ENCODE measurements around the gene IGF1R. TPM values are rescaled to one million over a fixed set of nuclear protein-coding genes. Genes with fewer than 3 reads are reported as not detected.

Gene IGF1R
- total RNA-seq, 1 donor from 2014 or later, result 31.4 TPM

DNA sequence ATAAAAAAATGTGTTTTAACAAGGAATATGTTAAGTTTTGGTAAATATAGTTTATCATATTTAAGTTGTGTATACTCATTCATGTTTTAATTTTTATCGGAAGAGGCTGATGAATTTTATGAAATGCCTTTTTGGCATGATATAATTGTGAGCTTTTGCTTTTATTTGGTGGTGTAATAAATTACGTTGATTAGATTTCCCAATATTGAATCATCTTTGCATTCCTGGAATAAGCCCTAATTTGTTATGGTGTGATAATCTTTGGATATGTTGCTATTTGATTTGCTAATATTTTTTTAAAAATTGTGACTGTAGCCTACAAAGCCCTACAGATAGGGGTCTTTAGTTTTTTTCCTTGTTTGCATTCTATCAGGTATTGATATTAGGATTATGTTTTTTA, 107.4 kb downstream of the IGF1R start:
- intact Hi-C loops (cut with DNase I), result no loop called here
- DNase-seq (no peak), ATAC-seq (ENCODE audit: poor library complexity) (no peak)

DNA sequence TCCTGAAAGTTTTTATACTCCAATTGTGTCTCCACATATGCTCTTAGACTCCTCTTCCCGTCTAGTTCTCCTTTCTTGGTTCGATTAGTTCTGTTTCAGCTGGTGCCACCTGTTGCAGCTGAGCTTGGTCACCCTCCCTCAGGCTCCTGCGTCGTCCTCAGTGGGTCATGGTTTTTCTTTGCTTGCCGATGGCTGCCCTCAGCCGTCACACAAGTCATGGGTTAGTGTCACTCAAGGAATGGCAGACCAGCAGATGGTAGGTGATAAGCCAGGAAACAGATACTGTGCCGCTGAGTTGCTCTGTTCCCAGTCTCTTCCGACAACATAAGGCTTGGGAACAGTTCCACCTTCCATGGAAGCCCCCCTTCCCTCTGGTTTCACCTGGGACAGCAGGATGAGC, 109.9 kb downstream of the IGF1R start:
- intact Hi-C loops (cut with DNase I), result no loop called here
- no peak for ATAC-seq (ENCODE audit: poor library complexity)
- no peak for DNase-seq

DNA sequence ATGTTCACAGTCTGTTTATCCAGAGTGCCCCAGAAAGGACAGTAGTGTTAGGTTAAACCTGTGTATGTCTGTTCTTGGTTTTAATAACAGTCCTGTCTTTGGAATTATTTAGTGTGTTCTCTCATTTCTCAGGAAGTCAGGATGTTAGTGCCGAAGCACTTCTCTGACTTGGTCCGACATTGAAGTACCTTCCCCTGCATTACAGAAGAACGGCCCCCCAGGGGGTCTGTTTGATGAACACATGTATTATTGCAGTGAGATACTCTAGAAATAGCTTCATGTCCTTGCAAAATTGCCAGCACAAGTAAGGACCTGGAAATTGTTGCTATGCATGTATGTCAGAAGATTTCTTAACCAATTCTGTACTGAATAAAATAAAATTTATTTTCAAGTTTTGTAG, 110.9 kb downstream of the IGF1R start:
- DNase-seq (no peak), ATAC-seq (ENCODE audit: poor library complexity) (no peak)
- intact Hi-C loops (cut with DNase I), result no loop called here

DNA sequence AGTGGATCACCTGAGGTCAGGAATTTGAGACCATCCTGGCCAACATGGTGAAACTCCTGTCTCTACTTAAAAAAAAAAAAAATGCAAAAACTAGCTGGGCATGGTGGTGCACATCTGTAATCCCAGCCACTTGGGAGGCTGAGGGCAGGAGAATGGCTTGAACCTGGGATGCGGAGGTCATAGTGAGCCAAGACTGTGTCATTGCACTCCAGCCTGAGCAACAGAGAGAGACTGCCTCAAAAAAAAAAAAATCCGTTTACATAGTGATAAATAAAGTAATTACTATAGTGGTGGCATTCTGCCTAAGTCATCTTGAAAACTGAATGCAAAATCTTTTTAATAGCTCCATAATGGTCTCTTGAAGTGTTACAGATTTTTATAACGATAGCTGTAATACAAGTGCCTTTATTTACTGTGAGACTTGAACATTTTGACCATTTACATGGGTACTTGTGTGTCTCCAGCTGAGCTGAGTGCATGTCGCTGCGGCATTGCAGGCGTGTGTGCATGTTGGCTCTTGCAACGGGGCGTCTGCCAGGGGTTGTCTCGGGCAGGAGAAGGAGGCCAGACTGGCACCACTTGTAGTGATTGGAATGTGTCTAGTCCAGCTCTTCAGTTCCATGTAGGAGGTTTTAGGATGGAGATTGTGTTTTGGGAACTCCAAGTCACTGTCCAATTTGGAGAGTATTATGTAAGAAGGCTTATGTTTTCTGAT, 111.9 kb downstream of the IGF1R start:
- intact Hi-C loops (cut with DNase I), result no loop called here
- peak; percentile 72 for DNase-seq
- peak; percentile 88 for ATAC-seq (ENCODE audit: poor library complexity)

DNA sequence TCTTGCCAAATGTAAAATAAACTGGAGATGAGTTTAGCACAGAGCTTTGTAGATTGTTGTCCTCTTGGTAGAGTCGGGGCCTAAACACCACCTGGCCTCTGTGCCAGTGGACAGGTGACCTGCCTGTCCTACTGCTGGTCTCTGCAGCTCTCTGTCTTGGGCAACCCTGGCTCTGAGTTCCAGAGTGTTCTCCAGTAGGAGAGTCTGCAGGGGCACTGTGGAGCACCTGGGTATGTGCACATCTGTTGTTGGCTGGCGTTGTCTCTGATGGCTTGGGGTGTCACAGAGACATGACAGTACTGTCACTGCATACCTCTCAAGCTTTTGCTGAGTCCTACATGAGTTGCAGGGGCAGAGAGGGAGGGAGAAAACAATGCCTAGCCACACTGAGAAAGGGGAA, 112.6 kb downstream of the IGF1R start:
- ATAC-seq (ENCODE audit: poor library complexity), result no peak
- intact Hi-C loops (cut with DNase I), result no loop called here
- no peak for DNase-seq

DNA sequence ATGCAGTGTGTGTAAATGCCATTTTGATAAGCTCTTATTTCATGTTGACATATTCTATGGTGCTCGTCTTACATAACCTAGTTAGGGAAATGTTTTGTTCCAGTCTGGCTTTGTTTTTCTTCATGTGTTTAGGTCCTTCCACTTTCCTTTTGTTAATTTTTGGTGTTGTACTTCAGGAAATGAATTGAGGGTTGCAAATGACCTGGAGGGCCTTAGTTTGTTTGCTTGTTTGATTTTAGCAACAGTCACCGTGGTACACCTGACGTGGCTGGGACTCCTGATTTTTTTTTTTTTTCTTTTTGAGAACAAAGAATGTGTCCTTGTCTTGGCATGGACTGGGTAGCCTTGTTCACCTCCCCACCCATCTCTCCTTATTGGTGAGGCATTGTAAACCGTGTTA, 114.8 kb downstream of the IGF1R start:
- DNase-seq, result no peak
- no peak for ATAC-seq (ENCODE audit: poor library complexity)
- intact Hi-C loops (cut with DNase I), result no loop called here

DNA sequence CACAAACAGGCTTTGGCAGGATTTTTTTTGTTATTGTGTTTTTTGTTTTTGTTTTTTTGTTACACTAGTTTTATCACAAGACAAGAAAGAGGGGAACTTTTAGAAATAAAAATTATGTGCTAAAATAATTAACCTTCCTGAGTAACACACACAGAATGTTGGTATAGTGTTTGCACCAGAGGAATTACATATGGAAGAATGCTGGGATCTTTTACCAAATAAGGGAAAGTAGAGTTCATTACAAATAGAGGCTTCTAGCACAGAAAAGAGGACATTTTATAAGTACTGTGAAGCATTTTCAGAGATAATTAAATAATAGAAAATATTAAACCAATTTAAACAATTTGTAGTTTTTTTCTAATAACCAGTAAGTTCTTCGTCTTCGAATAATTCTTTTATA, 116.0 kb downstream of the IGF1R start:
- no peak for ATAC-seq (ENCODE audit: poor library complexity)
- no peak for DNase-seq

DNA sequence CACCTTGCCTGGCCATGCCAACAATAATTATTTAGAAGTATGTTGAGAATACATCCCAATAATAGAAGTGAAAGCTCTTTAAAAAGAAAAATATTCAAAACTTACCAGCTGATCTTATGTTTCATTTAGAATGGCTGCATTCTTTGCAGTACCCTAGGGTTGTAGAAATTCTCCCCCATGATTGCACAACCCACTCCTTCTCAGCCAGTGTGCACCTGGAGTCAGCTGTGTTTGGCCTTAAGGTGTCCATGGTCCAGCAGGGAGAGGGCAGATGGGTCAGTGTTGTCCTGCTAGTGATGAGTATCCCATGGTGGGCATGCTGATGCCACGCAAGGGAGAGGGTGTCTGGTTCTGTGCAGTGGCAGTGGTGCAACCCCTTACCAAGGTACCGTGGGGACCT, 117.3 kb downstream of the IGF1R start:
- DNase-seq (no peak), ATAC-seq (ENCODE audit: poor library complexity) (no peak)
- intact Hi-C loops (cut with DNase I), result no loop called here

More for the DNA sequence above, 116.0 kb downstream of the IGF1R start:
- intact Hi-C loops (cut with DNase I), result no loop called here

DNA sequence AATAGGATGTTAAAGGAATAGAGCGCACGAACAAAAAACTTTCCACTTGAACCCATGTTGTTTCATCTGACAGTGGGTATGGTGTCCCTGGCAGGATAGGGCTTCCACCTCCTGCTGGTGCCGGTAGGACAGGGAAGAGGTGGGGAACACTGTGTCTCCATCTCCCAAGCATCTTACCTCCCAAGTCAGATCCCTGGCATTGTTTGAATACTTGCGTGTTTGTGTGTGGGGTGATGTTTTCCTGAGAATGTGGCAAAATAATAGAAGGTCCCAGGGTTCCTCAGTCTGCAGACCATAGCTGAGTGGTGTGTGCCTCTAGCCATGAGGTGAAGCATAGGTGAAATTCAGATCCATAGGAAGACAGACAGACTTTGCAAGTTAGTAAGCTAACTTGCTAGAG, 119.4 kb downstream of the IGF1R start:
- intact Hi-C loops (cut with DNase I), result no loop called here
- DNase-seq, result no peak
- ATAC-seq (ENCODE audit: poor library complexity), result no peak

DNA sequence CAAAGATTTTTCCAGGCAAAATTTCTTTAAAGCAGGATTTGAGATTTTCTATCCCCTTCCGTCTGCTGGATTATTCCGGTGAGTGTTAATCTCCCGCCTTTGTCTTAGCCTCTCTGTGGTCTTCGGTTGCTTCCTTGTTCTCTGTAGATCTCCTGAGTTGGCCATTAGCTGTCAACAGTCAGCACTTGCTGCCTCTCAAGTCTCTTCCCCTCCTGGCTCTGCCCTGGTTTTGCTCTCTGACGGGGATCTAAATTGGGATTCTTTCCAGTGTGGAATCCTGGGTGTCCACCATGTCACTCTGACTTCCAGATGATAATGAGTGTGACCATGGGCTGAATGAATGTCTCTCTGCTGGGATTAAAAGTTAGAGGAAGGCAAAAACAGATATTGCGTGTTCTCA, 121.5 kb downstream of the IGF1R start:
- ATAC-seq (ENCODE audit: poor library complexity), result peak; percentile 78
- intact Hi-C loops (cut with DNase I), result loop anchor here (10.0 kb wide), 1 partner anchor 295 kb away; no protein-coding TSS in a partner anchor
- no peak for DNase-seq

DNA sequence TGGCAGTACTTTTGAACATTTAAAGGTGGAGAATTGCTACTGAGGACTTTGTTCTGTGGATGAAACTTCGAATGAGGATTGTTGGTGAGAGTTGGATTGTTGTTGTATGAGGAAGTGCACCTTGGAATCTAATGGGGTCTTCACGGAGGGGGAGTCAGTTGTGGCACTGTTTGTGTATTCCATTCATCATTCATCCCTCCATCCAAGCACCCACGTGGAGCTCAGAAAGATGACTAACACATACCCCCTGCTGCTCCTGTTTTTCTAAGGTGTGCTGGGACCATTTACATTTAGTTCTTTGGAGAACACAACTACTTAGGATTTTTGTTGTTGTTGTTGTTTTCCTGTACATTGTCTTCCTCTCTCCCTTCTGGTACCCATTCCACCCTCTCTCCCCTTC, 122.6 kb downstream of the IGF1R start:
- intact Hi-C loops (cut with DNase I), result loop anchor here (10.0 kb wide), 1 partner anchor 294 kb away; no protein-coding TSS in a partner anchor
- ATAC-seq (ENCODE audit: poor library complexity) (no peak), DNase-seq (no peak)

DNA sequence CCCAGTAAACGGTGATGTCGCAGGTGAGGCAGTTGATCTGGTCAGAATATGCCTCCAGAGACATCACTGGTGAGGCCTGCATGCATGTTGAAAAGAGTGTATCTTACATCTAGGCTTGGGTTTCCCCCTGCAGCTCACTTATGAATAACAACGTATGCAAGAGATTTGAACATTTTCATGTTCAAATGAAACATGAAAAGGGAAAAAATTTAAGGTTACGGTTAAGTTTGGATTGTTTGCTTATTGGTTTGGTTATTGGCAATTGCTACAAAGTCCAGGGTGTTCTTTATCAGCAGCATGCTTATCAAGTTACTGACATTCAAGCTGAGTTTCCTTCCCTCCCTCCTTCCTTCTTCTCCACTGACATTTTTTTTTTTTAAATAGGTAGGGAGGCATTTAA, 123.2 kb downstream of the IGF1R start:
- intact Hi-C loops (cut with DNase I), result loop anchor here (10.0 kb wide), 1 partner anchor 293 kb away; no protein-coding TSS in a partner anchor
- no peak for DNase-seq
- no peak for ATAC-seq (ENCODE audit: poor library complexity)

DNA sequence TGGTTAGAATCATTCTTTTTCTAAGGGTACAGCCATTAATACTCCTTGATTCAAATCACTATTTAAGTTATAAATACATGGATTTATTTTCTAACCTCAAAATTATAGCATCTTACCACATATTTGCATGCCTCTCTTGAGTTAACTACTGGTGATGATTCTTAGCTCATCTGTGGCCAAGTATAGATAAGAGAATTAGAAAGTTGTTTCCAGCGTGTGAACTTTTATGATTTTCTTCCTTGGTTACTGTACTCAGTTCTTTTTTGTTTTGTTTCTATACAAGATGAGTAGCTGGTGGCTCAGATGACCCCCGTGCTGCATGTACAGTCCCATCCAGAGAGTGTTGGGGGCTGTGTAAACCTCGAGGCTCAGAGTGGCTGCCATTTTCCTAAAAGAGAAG, 124.6 kb downstream of the IGF1R start:
- intact Hi-C loops (cut with DNase I), result loop anchor here (10.0 kb wide), 1 partner anchor 292 kb away; no protein-coding TSS in a partner anchor
- ATAC-seq (ENCODE audit: poor library complexity) (no peak), DNase-seq (no peak)

DNA sequence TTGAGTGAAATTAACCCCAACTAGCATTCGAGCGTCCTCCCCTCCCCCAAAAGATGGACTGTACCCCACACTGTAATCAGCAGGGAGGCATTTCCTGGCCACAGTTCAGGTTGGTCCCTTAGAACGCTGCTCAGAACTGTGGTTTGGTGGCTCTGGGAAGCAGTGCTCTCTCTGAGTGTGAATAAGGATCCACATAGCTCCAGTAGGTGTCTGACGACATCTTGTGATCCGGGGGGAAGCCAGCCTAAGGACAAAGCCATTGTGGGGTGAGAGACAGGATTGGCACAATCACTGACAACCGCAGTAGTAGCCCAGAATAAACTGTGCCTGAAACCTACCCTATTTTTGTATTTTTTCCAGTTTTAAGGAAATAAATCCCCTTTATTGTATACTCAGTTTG, 125.3 kb downstream of the IGF1R start:
- DNase-seq (no peak), ATAC-seq (ENCODE audit: poor library complexity) (no peak)
- intact Hi-C loops (cut with DNase I), result loop anchor here (10.0 kb wide), 1 partner anchor 291 kb away; no protein-coding TSS in a partner anchor

DNA sequence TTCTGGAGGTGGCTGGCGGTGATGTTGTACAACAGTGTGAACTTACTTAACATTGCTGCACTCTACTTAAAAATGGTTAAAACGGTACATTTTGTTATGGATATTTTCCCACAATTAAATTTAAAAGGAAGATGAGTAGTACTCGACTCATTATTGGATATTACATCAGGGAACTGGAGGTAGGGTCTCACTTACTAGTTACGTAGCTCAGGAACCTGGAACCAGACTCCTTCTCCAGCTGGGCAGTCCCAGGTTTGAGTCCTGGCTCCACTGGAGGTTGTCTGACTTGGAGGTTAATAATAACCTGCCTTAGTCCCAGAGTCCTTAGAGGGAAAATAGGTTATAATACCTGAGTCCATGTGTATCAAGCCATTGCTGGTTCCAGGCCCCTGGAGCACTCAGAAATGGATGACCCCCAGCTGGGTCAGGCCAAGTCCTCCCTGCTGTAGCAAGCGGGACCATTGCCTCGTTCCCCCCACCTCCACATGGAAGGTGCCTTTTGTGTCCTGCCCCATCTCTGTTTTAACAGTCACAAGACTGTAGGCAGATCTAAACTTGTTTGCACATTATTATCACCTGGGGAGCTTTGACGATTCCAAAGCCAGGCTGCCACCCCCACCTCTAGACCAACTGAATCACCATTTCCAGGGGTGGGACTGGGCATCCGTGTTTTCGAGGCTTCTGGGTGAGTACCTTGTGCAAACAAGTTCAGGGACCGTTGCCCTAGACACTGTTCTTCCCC, 126.6 kb downstream of the IGF1R start:
- intact Hi-C loops (cut with DNase I), result loop anchor here (5.0 to 10.0 kb wide), 2 partner anchors 123 to 290 kb away; no protein-coding TSS in a partner anchor
- DNase-seq, result no peak
- ATAC-seq (ENCODE audit: poor library complexity), result no peak

DNA sequence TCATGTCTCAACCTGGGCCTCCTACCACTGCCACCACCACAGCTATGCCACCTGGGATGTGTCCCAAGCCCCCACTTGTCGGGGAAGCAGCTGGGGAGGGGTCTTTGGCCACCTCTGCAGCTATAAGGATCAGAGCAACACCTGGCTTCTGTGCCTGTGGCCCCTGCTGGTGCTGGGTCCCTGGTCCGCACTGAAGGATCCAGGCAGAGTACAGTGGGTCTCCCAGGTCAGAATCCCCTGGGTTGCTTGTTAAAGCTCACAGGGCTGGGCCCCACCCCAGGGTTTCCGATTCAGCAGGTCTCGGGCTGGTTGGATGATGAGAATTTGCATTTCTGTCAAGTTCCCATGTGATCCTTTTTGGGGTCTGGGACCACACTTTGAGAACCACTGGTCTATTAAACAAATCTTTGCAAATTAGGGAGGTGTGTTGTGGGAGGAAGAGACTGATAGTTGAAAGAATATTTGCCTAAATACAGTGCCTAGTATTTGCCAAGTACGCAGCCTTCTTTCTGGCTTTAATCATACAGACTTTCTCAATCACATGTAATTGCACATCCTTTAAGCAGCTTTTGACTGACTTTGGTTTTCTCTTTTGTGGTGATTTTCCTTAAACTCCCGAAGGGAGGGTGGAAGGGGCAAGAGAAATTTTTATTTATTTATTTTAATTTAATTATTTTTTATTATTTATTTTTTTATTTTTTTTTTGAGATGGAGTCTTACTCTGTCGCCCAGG, 127.3 kb downstream of the IGF1R start:
- ATAC-seq (ENCODE audit: poor library complexity), result no peak
- no peak for DNase-seq
- intact Hi-C loops (cut with DNase I), result loop anchor here (5.0 to 10.0 kb wide), 2 partner anchors 123 to 289 kb away; no protein-coding TSS in a partner anchor

DNA sequence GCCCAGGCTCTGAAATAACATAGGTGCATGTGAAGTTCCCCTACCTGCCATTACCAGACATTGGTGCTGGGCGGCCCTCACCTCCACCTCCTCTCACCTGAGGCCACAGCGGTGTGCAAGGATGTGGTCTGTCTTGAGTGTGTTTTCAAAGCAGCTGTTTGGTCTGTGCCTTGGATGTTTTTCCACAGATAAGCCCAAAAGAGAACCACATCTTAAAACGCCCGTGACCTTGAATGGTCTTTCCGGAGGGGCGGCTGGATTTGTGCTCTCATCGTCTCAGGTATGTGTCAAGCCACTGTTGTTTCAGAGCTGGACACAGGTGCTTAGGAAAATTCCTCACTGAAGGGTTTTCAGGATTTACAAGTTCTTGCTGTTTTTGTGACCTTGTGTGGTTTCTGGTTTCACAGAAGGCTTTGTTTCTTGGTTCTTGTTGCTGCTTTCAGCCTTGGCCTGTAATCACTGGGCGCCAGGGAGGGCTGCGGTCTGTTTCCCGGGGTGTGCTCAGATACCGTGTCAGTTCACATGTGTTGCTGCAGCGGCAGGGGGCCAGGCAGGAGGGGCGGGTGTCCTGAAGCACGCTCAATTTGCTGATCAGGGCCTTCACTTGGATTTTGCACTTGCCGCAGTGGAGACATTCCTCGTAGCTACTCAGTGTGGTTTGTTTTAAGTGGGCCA, 128.4 kb downstream of the IGF1R start:
- DNase-seq (peak; percentile 60), ATAC-seq (ENCODE audit: poor library complexity) (peak; percentile 33)
- intact Hi-C loops (cut with DNase I), result loop anchor here (5.0 to 10.0 kb wide), 2 partner anchors 124 to 288 kb away; no protein-coding TSS in a partner anchor

DNA sequence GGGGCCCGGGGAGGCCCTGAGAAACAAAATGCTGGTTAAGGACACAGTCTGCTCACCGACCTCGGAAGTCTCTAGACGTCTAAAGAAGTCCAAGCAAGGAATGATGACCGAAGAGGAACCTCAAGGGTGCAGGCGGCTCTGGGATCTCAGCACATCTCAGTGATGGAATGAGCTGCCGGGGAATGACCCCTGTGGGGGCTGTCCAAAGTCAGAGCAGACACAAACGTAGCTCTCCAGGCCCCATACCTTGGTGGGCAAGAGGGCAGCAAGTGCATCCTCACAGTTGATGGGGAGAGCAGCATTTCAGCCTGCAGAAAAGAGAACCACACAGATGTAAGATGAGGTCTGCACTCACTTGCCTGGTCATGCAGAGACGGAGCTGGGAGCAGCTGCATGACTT, 129.1 kb downstream of the IGF1R start:
- DNase-seq (no peak), ATAC-seq (ENCODE audit: poor library complexity) (no peak)

More for the DNA sequence above, 129.1 kb downstream of the IGF1R start:
- intact Hi-C loops (cut with DNase I), result loop anchor here (5.0 to 10.0 kb wide), 2 partner anchors 125 to 287 kb away; no protein-coding TSS in a partner anchor
